GM15510 (cell line): ENCODE results near the gene FIGNL2.

Source experiments
- POLR2A ChIP-seq: IDR thresholded peaks from 3 replicates; pipeline ENCODE4 v1.6.1; 2011; ENCODE audit warnings: borderline replicate concordance; ENCODE audit not compliant: insufficient read length; ENCODE audit errors: extremely low read depth

Gene FIGNL2

DNA sequence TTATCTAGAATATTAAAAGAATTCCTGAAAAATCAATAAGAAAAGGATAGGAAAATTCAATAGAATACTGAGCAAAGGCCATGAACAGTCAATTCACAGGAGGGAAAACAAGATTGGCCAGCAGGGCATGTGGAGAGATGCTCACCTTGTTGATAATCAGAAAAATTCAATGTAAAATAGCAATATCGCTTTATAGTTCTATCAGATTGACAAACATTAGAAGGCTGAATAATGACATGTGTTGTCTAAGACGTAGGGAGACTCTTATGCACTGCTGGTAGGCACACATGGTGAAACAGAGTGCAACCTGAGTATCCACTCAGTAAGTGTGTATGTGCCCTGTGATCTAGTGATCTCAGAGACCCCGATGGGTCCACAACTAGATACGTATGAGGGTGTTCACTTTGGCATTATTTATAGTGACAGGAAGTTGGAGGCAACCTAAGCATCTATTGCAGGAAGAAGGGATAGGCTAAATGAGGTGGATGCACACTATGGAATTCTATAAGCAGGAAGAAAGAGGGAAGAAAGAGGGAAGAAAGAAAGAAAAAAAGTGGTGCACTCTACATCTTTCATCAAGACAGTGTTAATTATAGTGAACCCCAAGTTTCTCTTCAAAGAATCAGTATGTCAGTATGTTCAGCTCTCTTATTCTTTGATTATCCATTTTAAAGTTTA, 35.6 kb upstream of the FIGNL2 start:
- no peak for TF ChIP-seq POLR2A

DNA sequence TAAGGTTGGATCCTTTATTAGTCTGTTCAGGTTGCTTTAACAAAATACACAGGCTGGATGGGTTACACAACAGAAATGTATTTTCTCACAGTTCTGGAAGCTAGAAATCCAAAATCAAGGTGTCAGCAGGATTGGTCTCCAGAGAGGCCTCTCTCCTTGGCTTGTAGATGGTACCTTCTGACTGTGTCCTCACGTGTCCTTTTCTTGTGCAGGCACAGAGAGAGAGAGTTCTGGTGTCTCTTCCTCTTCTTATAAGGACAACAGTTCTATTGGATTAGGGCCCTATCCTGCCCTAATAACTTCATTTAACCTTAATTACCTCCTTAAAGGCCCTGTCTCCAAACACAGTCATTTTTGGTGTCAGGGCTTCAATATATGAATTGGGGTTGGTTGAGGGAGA, 34.8 kb upstream of the FIGNL2 start:
- no peak for TF ChIP-seq POLR2A

DNA sequence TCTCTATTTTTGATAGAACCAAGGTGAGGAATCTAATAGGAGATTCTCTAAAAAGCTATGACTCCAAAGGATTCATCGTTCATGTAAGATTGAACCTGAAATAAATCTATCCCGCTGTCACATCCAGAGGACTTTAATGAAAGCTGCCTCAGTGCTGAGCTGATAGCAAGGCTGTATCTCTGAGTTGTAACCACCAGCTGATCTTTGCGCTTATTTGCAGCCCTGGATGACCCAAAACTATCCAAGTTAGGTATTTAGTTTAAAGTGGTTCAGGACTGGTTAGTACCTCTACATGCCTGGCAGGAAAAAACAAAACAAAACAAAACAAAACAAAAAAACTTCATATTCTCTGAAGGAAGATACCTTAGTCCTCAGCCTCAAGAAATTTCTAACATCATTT, 30.6 kb upstream of the FIGNL2 start:
- TF ChIP-seq POLR2A, result no peak

DNA sequence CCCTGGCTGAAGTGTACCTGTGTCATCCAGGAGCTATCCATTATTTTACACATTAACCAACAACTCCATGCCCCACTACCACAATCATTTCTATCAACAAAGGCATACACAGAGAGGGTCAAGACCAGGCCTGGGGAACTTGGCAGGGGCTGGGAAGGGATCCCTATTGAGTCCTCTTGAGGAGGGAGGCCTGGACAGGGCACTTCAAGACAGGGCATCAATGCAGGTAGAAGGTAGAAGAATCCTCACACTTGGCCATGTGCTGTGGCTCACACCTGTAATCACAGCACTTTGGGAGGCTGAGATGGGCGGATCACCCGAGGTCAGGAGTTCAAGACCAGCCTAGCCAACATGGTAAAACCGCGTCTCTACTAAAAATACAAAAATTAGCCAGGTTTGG, 26.0 kb upstream of the FIGNL2 start:
- TF ChIP-seq POLR2A, result no peak

DNA sequence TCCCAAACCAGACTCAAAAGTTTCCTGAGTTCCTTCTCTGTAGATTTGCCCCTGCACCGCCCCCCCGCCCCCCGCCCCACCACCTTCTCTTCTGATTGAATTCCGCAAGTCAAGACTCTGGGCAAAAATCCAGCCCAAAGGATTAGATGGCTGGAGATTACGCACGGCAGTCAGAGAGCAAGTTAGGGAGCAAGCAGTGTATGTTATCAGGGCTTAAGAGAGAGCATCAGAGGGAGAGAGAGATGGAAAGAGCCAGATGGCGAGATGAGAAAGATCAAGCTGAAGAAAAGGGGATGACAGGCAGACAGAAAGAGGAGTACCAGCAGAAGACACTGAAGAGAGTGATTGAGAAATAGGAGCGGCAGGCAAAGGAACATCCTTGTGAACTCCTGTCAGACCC, 25.5 kb upstream of the FIGNL2 start:
- TF ChIP-seq POLR2A, result no peak

DNA sequence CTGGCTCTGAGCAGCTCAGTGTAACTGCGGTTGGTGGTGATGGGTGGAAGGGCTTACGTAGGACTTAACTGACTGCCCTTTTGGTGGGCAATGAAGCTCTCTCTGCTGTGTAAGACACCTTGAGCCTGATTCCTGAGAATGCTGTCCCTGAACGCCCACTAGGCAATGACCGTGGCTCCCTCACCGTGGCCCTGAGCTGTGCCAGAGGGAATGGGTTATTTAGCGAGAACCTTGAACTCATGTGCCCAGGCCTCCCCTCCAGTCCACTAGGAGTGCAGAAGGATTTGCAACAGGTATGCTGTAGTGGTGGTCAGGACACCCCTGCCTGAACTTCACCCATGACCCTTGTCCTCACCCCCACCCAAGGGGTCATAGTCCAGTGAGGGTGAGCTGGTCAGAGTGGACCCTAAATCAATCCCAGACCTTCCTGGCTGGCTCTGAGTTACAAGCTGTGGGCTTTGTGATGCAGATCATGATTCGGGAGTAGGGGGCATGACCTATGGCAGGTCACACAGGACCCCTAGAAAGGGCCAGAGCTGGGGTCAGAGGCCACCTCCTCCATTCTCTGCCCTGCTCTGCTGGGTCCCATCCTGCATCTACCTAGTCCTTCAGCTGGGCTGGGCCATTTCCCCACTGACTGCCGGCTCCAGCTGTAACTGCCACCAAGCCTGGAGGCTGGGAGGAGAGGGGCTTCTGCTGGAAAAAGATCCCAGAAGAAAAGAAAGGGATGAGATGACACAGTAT, 24.9 kb upstream of the FIGNL2 start:
- TF ChIP-seq POLR2A, result no peak

DNA sequence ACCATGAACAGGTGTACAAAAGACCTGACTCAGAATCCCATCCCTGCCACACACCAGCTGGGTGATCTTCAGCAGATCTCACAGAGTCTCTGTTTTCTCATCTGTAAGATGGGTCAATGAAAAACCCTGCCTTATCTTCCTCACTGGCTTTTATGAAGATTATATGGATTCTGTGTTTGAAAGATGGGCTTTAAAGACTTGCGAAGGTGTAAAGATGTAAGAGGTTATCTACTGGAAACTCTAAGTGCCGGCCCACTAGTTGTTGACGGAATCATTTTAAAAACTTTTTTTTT, 24.1 kb upstream of the FIGNL2 start:
- TF ChIP-seq POLR2A, result no peak

DNA sequence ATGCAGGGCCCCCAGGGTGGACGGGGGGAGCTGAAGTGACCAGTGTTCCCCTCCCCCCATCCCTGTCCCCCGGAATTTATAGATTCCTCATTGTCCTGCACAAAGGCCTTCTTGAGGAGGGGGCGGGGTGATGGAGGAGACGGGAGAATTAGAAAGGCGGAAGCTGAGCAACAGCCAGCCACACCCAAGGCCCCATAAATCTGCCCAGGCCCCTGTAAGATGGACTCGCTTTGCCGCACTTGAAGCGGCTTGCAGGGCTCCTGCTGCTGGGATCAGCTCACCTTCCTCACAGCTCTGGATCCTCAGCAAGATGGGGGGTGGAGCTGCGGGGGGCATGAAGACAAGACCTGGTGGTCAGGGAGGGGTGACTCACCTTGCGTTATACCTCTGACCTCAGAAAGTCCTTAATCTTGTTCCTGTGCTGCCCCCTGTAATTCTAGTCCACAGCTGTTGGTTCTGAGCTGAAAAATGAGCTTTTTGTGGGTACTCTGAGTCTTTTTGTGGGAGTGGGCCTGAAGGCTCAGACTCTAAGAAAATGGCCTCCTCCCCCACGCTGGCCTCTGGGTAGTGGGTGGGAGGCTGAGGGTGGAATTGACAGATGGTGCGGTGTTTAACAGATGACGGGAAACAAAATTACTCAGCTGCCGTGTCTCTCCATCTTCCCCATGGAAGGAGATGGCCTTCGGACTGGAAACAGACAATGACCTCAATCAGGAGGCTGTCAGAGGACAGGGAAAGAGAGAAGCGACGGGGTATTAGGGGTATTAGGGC, 23.6 kb upstream of the FIGNL2 start:
- TF ChIP-seq POLR2A, result no peak

DNA sequence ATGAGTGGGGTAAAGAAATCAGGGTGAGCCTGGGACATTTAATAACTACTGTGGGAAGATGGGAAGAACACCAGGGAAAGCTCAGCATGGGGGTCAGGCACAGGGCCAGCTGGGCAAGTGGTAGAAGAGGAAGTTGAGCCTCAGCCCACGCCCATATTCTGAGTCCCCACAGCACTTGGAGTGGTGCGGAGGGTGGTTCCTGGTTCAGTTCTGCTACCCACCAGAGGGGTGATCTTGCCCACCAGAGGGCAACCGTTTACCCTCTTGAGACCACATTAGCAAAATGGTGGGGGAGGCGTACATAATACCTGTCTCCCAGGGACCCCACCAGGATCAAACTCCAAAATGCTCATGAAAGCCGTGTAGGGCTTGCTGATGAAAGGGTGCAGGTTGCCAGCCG, 22.6 kb upstream of the FIGNL2 start:
- TF ChIP-seq POLR2A, result no peak

DNA sequence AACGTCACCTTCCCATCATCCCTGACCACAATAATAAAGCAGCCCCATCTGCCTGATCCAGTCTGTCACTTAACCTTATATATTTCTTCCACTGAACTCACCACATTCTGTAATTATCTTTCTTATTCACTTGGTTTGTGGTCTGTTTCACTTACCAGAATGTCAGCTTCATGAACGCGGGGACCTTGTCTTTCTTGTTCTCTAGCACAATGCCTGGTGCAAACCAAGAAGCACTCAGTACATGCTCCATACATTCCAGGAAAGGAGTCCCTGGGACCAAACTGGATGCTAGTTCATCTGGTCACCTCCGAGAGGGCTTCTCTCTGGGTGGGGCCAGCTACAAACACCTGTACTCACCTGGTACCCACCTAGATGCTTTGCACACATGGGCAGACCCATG, 22.0 kb upstream of the FIGNL2 start:
- no peak for TF ChIP-seq POLR2A

DNA sequence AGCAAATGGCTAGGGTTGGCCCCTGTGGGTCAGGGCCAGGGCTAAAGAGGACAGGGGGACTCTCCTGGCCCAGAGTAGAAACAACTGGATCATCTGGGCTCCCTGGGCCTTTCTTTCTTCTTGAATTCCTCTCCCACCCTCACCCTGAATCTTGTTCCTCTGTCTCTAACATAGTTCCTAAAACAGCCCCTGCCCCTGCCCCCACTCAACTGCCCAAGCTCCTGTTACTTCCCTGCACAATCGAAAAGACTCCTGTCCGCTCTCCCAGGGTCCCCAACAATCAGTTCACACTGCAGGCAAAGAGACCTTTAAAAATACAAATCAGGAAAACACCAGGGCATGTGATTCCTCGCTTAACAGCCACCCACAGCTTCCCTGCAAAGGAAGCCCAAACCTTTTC, 21.4 kb upstream of the FIGNL2 start:
- TF ChIP-seq POLR2A, result no peak

DNA sequence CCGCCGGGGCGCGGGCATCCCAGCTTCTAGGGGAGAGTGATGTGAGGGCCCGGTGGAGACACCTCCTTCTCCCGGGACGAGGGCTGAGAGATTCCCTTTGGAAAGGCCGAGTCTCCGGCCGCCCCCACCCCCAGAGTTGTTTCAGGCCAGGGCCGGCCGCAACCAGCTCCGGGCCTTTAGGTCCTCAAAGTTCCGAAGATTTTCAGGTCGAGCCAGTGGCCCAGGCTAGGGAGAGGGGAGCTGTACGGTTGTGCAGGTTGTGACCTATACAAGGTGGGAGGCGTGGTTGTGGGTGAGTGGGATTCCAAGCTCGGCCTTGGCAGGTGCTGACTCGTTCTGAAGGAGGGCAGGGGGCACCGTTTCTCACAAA, 21.0 kb upstream of the FIGNL2 start:
- TF ChIP-seq POLR2A, result no peak

DNA sequence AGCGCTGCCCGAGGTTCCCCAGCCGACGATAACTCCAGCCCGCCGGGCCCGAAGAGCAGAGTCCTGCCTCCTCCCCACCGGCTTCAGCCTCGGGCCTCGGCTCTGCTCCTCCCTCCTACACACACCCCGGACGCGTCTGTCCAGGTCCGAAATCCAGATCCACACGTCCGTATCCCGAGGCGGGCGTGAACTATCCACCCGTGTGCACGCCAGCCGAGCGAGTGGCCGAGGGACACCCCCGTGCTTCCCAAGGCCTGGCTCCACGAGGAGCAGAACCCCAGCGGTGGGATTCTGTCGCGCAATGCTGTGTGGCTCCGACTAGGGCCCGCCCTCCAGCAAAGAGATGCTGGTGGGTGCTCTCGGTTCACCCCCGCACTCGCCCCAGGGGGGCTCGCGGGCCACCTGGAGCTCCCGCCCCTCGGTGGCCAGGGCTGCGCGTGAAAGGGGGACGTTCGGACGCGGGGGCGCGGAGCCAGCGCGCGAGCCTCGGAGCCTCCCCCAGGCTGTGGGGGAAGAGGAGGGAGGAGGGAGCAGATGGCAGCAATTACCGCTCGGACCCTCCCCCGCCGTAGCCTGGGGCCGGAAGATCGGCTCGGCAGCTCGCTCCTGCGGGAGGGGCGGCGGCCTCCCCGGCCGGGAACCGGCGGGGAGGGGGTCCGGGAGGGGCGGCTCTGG, 20.4 kb upstream of the FIGNL2 start:
- no peak for TF ChIP-seq POLR2A

DNA sequence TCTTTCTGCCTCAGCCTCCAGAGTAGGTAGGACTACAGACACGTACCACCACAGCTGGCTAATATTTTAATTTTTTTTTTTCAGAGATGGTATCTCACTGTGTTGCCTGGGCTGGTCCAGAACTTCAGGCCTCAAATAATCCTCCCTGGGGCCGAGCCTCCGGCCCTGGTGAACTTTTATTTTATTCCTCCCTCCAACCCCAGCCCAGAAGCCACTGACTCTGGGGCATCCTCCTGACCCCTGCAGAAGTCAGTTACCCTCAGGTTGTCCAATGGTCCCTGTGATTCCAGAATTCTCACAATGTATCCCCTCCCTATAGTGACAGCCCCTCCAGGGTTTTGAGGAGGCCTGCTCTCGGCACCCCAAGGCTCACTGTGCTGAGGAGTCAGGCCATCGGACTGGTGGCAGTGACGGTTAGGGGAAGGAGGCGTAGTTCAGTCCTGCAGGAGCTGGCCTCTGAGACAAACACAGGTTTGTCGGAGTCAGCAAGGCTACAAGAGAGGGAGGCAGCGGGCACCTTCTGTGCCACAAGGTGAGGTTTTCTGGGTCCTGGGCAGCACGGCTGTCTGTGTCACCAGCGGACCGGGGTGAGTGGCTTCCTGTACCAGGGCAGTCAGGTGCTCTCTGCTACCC, 19.4 kb upstream of the FIGNL2 start:
- no peak for TF ChIP-seq POLR2A

DNA sequence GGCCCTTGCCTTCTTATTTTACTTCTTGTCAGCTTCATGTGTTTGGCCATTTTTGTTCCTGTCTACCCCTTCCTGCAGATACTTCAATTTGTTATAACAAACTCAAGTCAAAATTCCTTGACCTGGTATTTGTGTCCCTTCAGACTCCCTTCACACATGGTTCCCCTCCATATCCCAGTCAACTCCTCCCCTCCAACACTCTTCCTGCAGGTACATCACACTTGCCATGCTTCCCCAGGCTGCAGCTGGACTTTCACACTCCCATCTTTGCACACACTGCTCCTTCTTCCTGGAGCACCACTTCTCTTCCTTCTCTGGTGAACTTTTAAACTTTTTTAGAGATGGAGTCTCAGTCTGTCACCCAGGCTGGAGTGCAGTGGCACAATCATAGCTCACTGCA, 18.9 kb upstream of the FIGNL2 start:
- no peak for TF ChIP-seq POLR2A
